Parathyroid adenoma (tissue), 2 donors: ENCODE measurements around the gene CADPS.

Experiments used
- H2AFZ ChIP-seq: fragments of 300-600 bp; sonication (generic); one replicate; pipeline ENCODE4 v1.7.0; 2017; ENCODE audit warnings: antibody characterized with exemption, mild to moderate bottlenecking
- H3K27ac ChIP-seq: fragments of 300-600 bp; sonication (generic); one replicate; pipeline ENCODE4 v1.7.0; 2017
- H3K27me3 ChIP-seq: fragments of 300-600 bp; sonication (generic); one replicate; pipeline ENCODE4 v1.7.0; 2017; ENCODE audit warnings: low read length; ENCODE audit not compliant: control insufficient read depth, insufficient read depth
- H3K36me3 ChIP-seq: fragments of 300-600 bp; sonication (generic); one replicate; pipeline ENCODE4 v1.7.0; 2017; ENCODE audit warnings: low read length; ENCODE audit not compliant: control insufficient read depth, insufficient read depth
- H3K4me1 ChIP-seq: fragments of 300-600 bp; sonication (generic); one replicate; pipeline ENCODE4 v1.7.0; 2017; ENCODE audit warnings: control low read depth
- H3K4me2 ChIP-seq: fragments of 300-600 bp; sonication (generic); one replicate; pipeline ENCODE4 v1.7.0; 2017; ENCODE audit warnings: low read length
- H3K4me3 ChIP-seq: fragments of 300-600 bp; sonication (generic); one replicate; pipeline ENCODE4 v1.7.0; 2017; ENCODE audit warnings: low read depth, low read length
- H3K79me2 ChIP-seq: fragments of 300-600 bp; sonication (generic); one replicate; pipeline ENCODE4 v1.7.0; 2017; ENCODE audit warnings: control low read depth
- H3K9ac ChIP-seq: fragments of 300-600 bp; sonication (generic); one replicate; pipeline ENCODE4 v1.7.0; 2017; ENCODE audit warnings: mild to moderate bottlenecking
- H3K9me3 ChIP-seq: fragments of 300-600 bp; sonication (generic); one replicate; pipeline ENCODE4 v1.7.0; 2017; ENCODE audit warnings: low read length; ENCODE audit not compliant: control insufficient read depth
- CTCF ChIP-seq: fragments of 300-600 bp; sonication (generic); IDR thresholded peaks from one replicate; pipeline ENCODE4 v1.7.0; 2017; ENCODE audit warnings: antibody characterized with exemption, mild to moderate bottlenecking
- donor health status: primary hyperparathyroidism.

Gene CADPS

GRCh38 chr3:62675492-62675891 lies 199.7 kb downstream of the CADPS start:
- no peaks in the 10 kb centered on the region for H3K4me1 ChIP-seq
- no peak overlapping the region for H3K4me2 ChIP-seq
- TF ChIP-seq CTCF = no peak
- no peak overlapping the region for H3K4me3 ChIP-seq
- no peak overlapping the region for H3K9ac ChIP-seq
- H3K9me3 ChIP-seq = no peaks in the 10 kb centered on the region
- no peaks in the 10 kb centered on the region for H3K36me3 ChIP-seq
- H3K27me3 ChIP-seq = no peaks in the 10 kb centered on the region
- H2AFZ ChIP-seq = no peak overlapping the region
- no peaks in the 10 kb centered on the region for H3K79me2 ChIP-seq
- H3K27ac ChIP-seq = no peak overlapping the region

GRCh38 chr3:62672988-62673313 lies 202.3 kb downstream of the CADPS start:
- Histone ChIP-seq H3K27ac (no peak overlapping the region), H3K36me3 (no peaks in the 10 kb centered on the region), H3K27me3 (no peaks in the 10 kb centered on the region), H3K4me2 (no peak overlapping the region), H2AFZ (no peak overlapping the region), H3K9ac (no peak overlapping the region), H3K4me1 (no peaks in the 10 kb centered on the region), H3K9me3 (no peaks in the 10 kb centered on the region), H3K79me2 (no peaks in the 10 kb centered on the region), H3K4me3 (no peak overlapping the region)
- TF ChIP-seq CTCF = no peak

GRCh38 chr3:62672270-62672987 lies 202.8 kb downstream of the CADPS start:
- no peaks in the 10 kb centered on the region for H3K27me3 ChIP-seq
- H3K27ac ChIP-seq = no peak overlapping the region
- no peak overlapping the region for H3K9ac ChIP-seq
- H3K4me3 ChIP-seq = no peak overlapping the region
- H3K4me2 ChIP-seq = no peak overlapping the region
- no peaks in the 10 kb centered on the region for H3K9me3 ChIP-seq
- H3K4me1 ChIP-seq = no peaks in the 10 kb centered on the region
- no peak overlapping the region for H2AFZ ChIP-seq
- no peaks in the 10 kb centered on the region for H3K79me2 ChIP-seq
- TF ChIP-seq CTCF = no peak
- H3K36me3 ChIP-seq = no peaks in the 10 kb centered on the region

GRCh38 chr3:62670351-62670750 lies 204.9 kb downstream of the CADPS start:
- Histone ChIP-seq H3K9ac (no peak overlapping the region), H3K9me3 (no peaks in the 10 kb centered on the region), H2AFZ (no peak overlapping the region), H3K4me3 (no peak overlapping the region), H3K4me2 (no peak overlapping the region), H3K27me3 (no peaks in the 10 kb centered on the region), H3K36me3 (no peaks in the 10 kb centered on the region), H3K4me1 (no peaks in the 10 kb centered on the region), H3K27ac (no peak overlapping the region), H3K79me2 (peaks cover 3% of the 10 kb centered on the region)
- TF ChIP-seq CTCF = no peak

GRCh38 chr3:62669161-62669560 lies 206.1 kb downstream of the CADPS start:
- Histone ChIP-seq H3K4me2 (no peak overlapping the region), H3K9ac (no peak overlapping the region), H3K27ac (no peak overlapping the region), H3K4me3 (no peak overlapping the region), H2AFZ (no peak overlapping the region), H3K36me3 (no peaks in the 10 kb centered on the region), H3K9me3 (no peaks in the 10 kb centered on the region), H3K4me1 (no peaks in the 10 kb centered on the region), H3K79me2 (peaks cover 3% of the 10 kb centered on the region), H3K27me3 (no peaks in the 10 kb centered on the region)
- no peak for TF ChIP-seq CTCF
